Nephron (organoid): ENCODE results near the gene AURKAIP1.

ENCODE experiments used
- H3K27ac Mint-ChIP-seq, 3 experiments: 2 replicates each; pipeline ENCODE4 v1.8.0; 2020; ENCODE audit warnings: mixed read lengths in 3 of 3, mild to moderate bottlenecking in 2 of 3, moderate library complexity in 1 of 3
- H3K27me3 Mint-ChIP-seq: 2 replicates; pipeline ENCODE4 v1.8.0; 2021; ENCODE audit warnings: low read depth, mild to moderate bottlenecking, moderate library complexity, mixed read lengths
- H3K36me3 Mint-ChIP-seq: 2 replicates; pipeline ENCODE4 v1.8.0; 2020; ENCODE audit warnings: low read depth, mixed read lengths
- H3K4me1 Mint-ChIP-seq: 2 replicates; pipeline ENCODE4 v1.8.0; 2020; ENCODE audit warnings: mixed read lengths
- H3K4me3 Mint-ChIP-seq, 3 experiments: 2 replicates each; pipeline ENCODE4 v1.8.0; 2020; ENCODE audit warnings: mild to moderate bottlenecking in 3 of 3, mixed read lengths in 3 of 3, moderate library complexity in 2 of 3
- H3K9me3 Mint-ChIP-seq: 2 replicates; pipeline ENCODE4 v1.8.0; 2020; ENCODE audit warnings: mixed read lengths
- TF ChIP-seq, protein P1 (sequence below), 3 experiments: fragments of 200-600 bp; sonication (generic); IDR thresholded peaks; one replicate each; pipeline ENCODE4 v1.5.0; 2021; ENCODE audit warnings: antibody characterized with exemption in 3 of 3; ENCODE audit not compliant: unreplicated experiment in 3 of 3

AURKAIP1 gene

GRCh38 chr1:1377540-1378205 is 2.7 kb upstream of the AURKAIP1 start:
- Mint-ChIP-seq H3K4me3 (peak overlapping the region in 2 of 3 experiments; percentile 29 to 30), H3K27ac (no peak overlapping the region), H3K36me3 (no peaks in the 10 kb centered on the region), H3K9me3 (no peaks in the 10 kb centered on the region), H3K4me1 (peaks cover 6% of the 10 kb centered on the region), H3K27me3 (no peaks in the 10 kb centered on the region)
- TF ChIP-seq, protein P1, sequence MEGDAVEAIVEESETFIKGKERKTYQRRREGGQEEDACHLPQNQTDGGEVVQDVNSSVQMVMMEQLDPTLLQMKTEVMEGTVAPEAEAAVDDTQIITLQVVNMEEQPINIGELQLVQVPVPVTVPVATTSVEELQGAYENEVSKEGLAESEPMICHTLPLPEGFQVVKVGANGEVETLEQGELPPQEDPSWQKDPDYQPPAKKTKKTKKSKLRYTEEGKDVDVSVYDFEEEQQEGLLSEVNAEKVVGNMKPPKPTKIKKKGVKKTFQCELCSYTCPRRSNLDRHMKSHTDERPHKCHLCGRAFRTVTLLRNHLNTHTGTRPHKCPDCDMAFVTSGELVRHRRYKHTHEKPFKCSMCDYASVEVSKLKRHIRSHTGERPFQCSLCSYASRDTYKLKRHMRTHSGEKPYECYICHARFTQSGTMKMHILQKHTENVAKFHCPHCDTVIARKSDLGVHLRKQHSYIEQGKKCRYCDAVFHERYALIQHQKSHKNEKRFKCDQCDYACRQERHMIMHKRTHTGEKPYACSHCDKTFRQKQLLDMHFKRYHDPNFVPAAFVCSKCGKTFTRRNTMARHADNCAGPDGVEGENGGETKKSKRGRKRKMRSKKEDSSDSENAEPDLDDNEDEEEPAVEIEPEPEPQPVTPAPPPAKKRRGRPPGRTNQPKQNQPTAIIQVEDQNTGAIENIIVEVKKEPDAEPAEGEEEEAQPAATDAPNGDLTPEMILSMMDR (IDR thresholded peaks at IDR 0.05; ENCODE audit: unreplicated experiment in 3 of 3): no peak

DNA sequence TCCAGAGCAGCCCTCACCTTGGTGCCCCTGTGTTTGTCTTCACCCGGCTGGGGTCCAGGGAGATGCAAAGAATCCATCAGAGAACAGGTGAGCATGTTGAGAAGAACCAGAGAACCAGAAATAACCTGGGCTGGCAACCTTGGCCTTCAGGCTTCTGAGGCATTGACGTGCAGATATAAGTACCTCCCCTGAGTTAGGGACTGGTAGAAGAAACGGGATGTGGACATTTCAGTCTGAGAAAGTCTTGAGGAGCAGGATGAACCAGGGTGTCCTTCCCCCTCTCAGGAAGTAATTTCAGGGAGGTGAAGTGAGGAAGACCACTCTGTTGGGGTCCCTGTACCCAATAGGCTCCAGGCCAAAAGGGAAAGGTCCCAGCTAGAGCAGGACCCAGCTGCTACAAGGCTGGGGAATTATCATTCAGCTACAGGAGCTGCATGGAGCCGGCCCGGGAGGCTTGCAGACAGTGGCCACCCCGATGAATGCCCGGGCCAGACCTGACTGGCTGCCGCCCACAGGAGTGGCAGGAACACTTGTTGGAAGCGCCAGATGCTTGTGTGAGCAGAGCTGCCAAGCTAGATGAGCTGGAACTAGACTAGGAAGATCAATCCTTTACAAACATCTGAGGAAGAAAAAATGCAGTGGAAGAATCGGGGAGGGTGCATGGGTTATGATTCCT is 1.7 kb upstream of the AURKAIP1 start:
- TF ChIP-seq, protein P1 (IDR thresholded peaks at IDR 0.05; ENCODE audit: unreplicated experiment in 3 of 3): no peak

GRCh38 chr1:1374589-1374928 is 448 bp downstream of the AURKAIP1 start:
- TF ChIP-seq, protein P1 (IDR thresholded peaks at IDR 0.05; ENCODE audit: unreplicated experiment in 3 of 3): no peak
- Mint-ChIP-seq H3K9me3 (no peaks in the 10 kb centered on the region), H3K4me1 (peaks cover 6% of the 10 kb centered on the region), H3K4me3 (peak overlapping the region; percentile 86 to 91 (median 88)), H3K27me3 (no peaks in the 10 kb centered on the region), H3K36me3 (no peaks in the 10 kb centered on the region), H3K27ac (no peak overlapping the region)

More for the DNA sequence above, 1.7 kb upstream of the AURKAIP1 start:
- Mint-ChIP-seq H3K27ac (peak overlapping the region in 1 of 3 experiments; percentile 48), H3K4me1 (peaks cover 6% of the 10 kb centered on the region), H3K36me3 (no peaks in the 10 kb centered on the region), H3K27me3 (no peaks in the 10 kb centered on the region), H3K4me3 (peak overlapping the region; percentile 56 to 69 (median 58)), H3K9me3 (no peaks in the 10 kb centered on the region)

- no peaks in the 10 kb centered on the region for H3K27me3 Mint-ChIP-seq
- TF ChIP-seq, protein P1 (IDR thresholded peaks at IDR 0.05; ENCODE audit: unreplicated experiment in 3 of 3): no peak
- peak overlapping the region; percentile 86 to 91 (median 88) for H3K4me3 Mint-ChIP-seq
- H3K9me3 Mint-ChIP-seq: no peaks in the 10 kb centered on the region
- H3K36me3 Mint-ChIP-seq: no peaks in the 10 kb centered on the region
- peaks cover 6% of the 10 kb centered on the region for H3K4me1 Mint-ChIP-seq
- H3K27ac Mint-ChIP-seq: no peak overlapping the region
These were observed 1.0 kb downstream of the AURKAIP1 start for GRCh38 chr1:1373815-1374588.

- H3K36me3 Mint-ChIP-seq: no peaks in the 10 kb centered on the region
These were observed 1.8 kb downstream of the AURKAIP1 start for GRCh38 chr1:1373051-1373814.

More at GRCh38 chr1:1373051-1373814, 1.8 kb downstream of the AURKAIP1 start:
- Mint-ChIP-seq H3K9me3 (no peaks in the 10 kb centered on the region), H3K27me3 (peaks cover 4% of the 10 kb centered on the region), H3K4me1 (peaks cover 6% of the 10 kb centered on the region), H3K4me3 (peak overlapping the region; percentile 74 to 91 (median 88)), H3K27ac (no peak overlapping the region)
- TF ChIP-seq, protein P1 (IDR thresholded peaks at IDR 0.05; ENCODE audit: unreplicated experiment in 3 of 3): no peak
